HepG2 (cell line): ENCODE measurements around the gene PROSER1. TPM values are rescaled to one million over a fixed set of nuclear protein-coding genes. Genes with fewer than 3 reads are reported as not detected.
A peak's percentile ranks its signal among the peaks of the same experiment; 100 is the strongest.

Experiments
- ATAC-seq: fragments of 200-7000 bp; cut with Tn5 transposase; 3 replicates; pipeline ENCODE4 v1.9.1; 2020; ENCODE audit warnings: mild to moderate bottlenecking, moderate library complexity
- BruUV-seq: library from RNA; stranded (reverse); fragments of 400-500 nt; replicated peaks from 2 replicates; lab custom pipeline; 2021; lab: Mats Ljungman, UMichigan
- CTCF ChIA-PET: fragments of 300-600 bp; formaldehyde crosslinking; extraction: SDS; loops from one replicate; lab custom pipeline; 2021; ENCODE audit warnings: low total read pairs, inconsistent platforms, low intra/inter-chr PET ratio; lab: Yijun Ruan, JAX
- POLR2A ChIA-PET: fragments of 350-600 bp; sonication (Branson Sonifier 250); formaldehyde crosslinking; loops from one replicate; lab custom pipeline; 2020; ENCODE audit warnings: antibody characterized with exemption, inconsistent platforms; lab: Yijun Ruan, JAX
- DNase-seq: peaks from one replicate; pipeline ENCODE4 v3.0.0-alpha.2; 2015; ENCODE audit warnings: low spot score
- FAIRE-seq: peaks from 3 replicates; lab custom pipeline; 2011; peaks lifted over from hg19 to GRCh38; lab: Jason Lieb, UNC
- H2AFZ ChIP-seq: one replicate; pipeline ENCODE4 v1.6.1; 2011; ENCODE audit warnings: low read length, inconsistent platforms
- H3K27ac ChIP-seq: fragments of 300-600 bp; 3 replicates; pipeline ENCODE4 v1.8.0; 2011; ENCODE audit warnings: mixed run types, mild to moderate bottlenecking, mixed read lengths, low read length, inconsistent platforms; ENCODE audit not compliant: insufficient read depth; ENCODE audit errors: extremely low read length
- H3K27me3 ChIP-seq, 2 experiments: fragments of 200-600 bp in 1 of 2; 2 replicates in 1 of 2; 3 replicates in 1 of 2; pipeline versions ENCODE4 v1.6.0 to v1.8.0; 2011; ENCODE audit warnings: low read length in 2 of 2, mild to moderate bottlenecking in 2 of 2, moderate library complexity in 2 of 2, inconsistent platforms in 1 of 2; ENCODE audit not compliant: insufficient read depth in 2 of 2, control insufficient read depth in 1 of 2
- H3K36me3 ChIP-seq, 2 experiments: fragments of 200-600 bp in 1 of 2; replicated peaks in 1 of 2; 2 replicates in 1 of 2; 3 replicates in 1 of 2; pipeline versions ENCODE4 v1.5.1 to v1.8.0; 2011; ENCODE audit warnings: low read length in 2 of 2, inconsistent platforms in 1 of 2; ENCODE audit not compliant: insufficient read depth in 2 of 2, control insufficient read depth in 1 of 2
- H3K4me1 ChIP-seq: 2 replicates; pipeline ENCODE4 v1.5.1; 2012; ENCODE audit warnings: low read length, inconsistent platforms; ENCODE audit not compliant: insufficient read depth
- H3K4me2 ChIP-seq: 2 replicates; pipeline ENCODE4 v1.6.0; 2011; ENCODE audit warnings: low read depth, low read length, inconsistent platforms
- H3K4me3 ChIP-seq, 3 experiments: fragments of 200-600 bp in 1 of 3; sonication (generic), shearing (Covaris generic) in 1 of 3; replicated peaks in 1 of 3; 2 replicates each; pipeline ENCODE4 v1.5.1; 2011 to 2016; ENCODE audit warnings: low read length in 3 of 3, inconsistent platforms in 2 of 3, low read depth in 2 of 3, mild to moderate bottlenecking in 2 of 3, control low read depth in 1 of 3, mixed read lengths in 1 of 3; ENCODE audit not compliant: insufficient read depth in 1 of 3
- H3K79me2 ChIP-seq: one replicate; pipeline ENCODE4 v1.6.1; 2011; ENCODE audit warnings: low read length, inconsistent platforms; ENCODE audit not compliant: insufficient read depth
- H3K9ac ChIP-seq: 2 replicates; pipeline ENCODE4 v1.6.0; 2011; ENCODE audit warnings: mild to moderate bottlenecking, low read depth, low read length, inconsistent platforms; ENCODE audit not compliant: insufficient read depth
- H3K9me3 ChIP-seq: 2 replicates; pipeline ENCODE4 v1.5.1; 2012; ENCODE audit warnings: mild to moderate bottlenecking, low read length
- H4K20me1 ChIP-seq: 2 replicates; pipeline ENCODE4 v1.6.0; 2011; ENCODE audit warnings: inconsistent platforms, mild to moderate bottlenecking, low read length, moderate library complexity; ENCODE audit not compliant: insufficient read depth
- BCLAF1 ChIP-seq: fragments of 450-650 bp; IDR thresholded peaks from 2 replicates; pipeline ENCODE4 v1.6.1; 2017; ENCODE audit warnings: mild to moderate bottlenecking
- CTCF ChIP-seq: sonication (generic); formaldehyde crosslinking; IDR thresholded peaks from 2 replicates; pipeline ENCODE4 v1.5.0; 2020; ENCODE audit warnings: mild to moderate bottlenecking, missing genetic modification reagents, moderate library complexity
- NR1H2 ChIP-seq: sonication (generic); formaldehyde crosslinking; IDR thresholded peaks from 2 replicates; pipeline ENCODE4 v1.8.1; 2022; ENCODE audit warnings: low read depth, missing genetic modification reagents, borderline replicate concordance
- STAG1 ChIP-seq: sonication (generic); formaldehyde crosslinking; IDR thresholded peaks from 2 replicates; pipeline ENCODE4 v1.4.0; 2020; ENCODE audit warnings: missing genetic modification reagents
- WGBS: methylation state at CpG from one replicate; pipeline ENCODE4 v1.1.6; 2017; ENCODE audit warnings: low lambda C conversion rate; 5-methylcytosine and 5-hydroxymethylcytosine counted together
- in situ Hi-C: cut with HindIII; loops from 2 replicates; pipeline ENCODE4 v1.10.0; 2017; ENCODE audit warnings: low pct_unique_long_range_greater_than_20kb; ENCODE audit not compliant: extremely low pct_ligation_motif_present
- intact Hi-C: fragments of 100-400 bp; cut with micrococcal nuclease; formaldehyde crosslinking; loops from one replicate; pipeline ENCODE4 v1.10.0; 2022; ENCODE audit not compliant: unreplicated experiment
- polyA plus RNA-seq, 8 experiments: library from polyadenylated mRNA; depleted of rRNA in 3 of 8; stranded (reverse) in 7 of 8; unstranded in 1 of 8; fragments of >200 nt; fragmentation: Illumina TruSeq in 4 of 8; extraction: Trizol in 4 of 8; gene quantifications; 2 replicates each; pipeline versions ENCODE4 v1.2.1 to v1.2.3, GENCODE V29; 2011 to 2016; ENCODE audit warnings: low read depth in 4 of 8, missing spikeins in 1 of 8, mixed read lengths in 1 of 8; ENCODE audit not compliant: insufficient read depth in 1 of 8
- total RNA-seq, 5 experiments: library from RNA; depleted of rRNA; stranded (reverse); fragments of >200 nt; fragmentation: Illumina TruSeq; extraction: Trizol; gene quantifications; 2 replicates each; pipeline ENCODE4 v1.2.3, GENCODE V29; 2016; ENCODE audit warnings: low read depth in 1 of 5

PROSER1 gene
- total and polyA plus RNA-seq, 2 of the 13 experiments (the other 11 are each of a cell fraction or from before 2014, with no cell fraction given) = 11.4 to 17.2 TPM

- Histone ChIP-seq H4K20me1 (no peaks in the 10 kb centered on the region), H3K4me3 (no peak overlapping the region), H3K4me1 (no peaks in the 10 kb centered on the region), H3K36me3 (no peaks in the 10 kb centered on the region; a peak in 1 of 5 replicates), H3K27ac (no peak overlapping the region), H2AFZ (no peak overlapping the region), H3K9ac (no peak overlapping the region), H3K9me3 (no peaks in the 10 kb centered on the region), H3K4me2 (no peak overlapping the region), H3K27me3 (no peaks in the 10 kb centered on the region), H3K79me2 (no peaks in the 10 kb centered on the region)
- ATAC-seq = no peak
- ChIA-PET CTCF (interaction anchor here (1.8 kb wide), 1 partner anchor 565 kb away, joined by 10 read pairs; no protein-coding TSS in a partner anchor), POLR2A (no interaction called here)
- peak; percentile 13 for DNase-seq
- WGBS = 94% methylated on average over 1 of the region's 1 CpG
- FAIRE-seq = no peak
- in situ Hi-C loops (loop anchor here (25.0 kb wide), 1 partner anchor 561 kb away; the partner anchor contains the start of gene LHFPL6), intact Hi-C loops (loop anchor here (1.0 kb wide), 3 partner anchors 212 to 565 kb away; no protein-coding TSS in a partner anchor)
- no TSS peak for BruUV-seq
- peak; percentile 49 for TF ChIP-seq STAG1 (CRISPR knock-in tag)
- peak; percentile 32; the same call in 1 of the 2 replicates for TF ChIP-seq CTCF (CRISPR knock-in tag)
- TF ChIP-seq NR1H2 (CRISPR knock-in tag) = no peak
- no peak for TF ChIP-seq BCLAF1
These were observed 13.3 kb upstream of the PROSER1 start for GRCh38 chr13:39051157-39051556.
